GM12878 (cell line): Measurements from ENCODE around the gene DNAH1. TPM values are rescaled to one million over a fixed set of nuclear protein-coding genes. Genes with fewer than 3 reads are reported as not detected.

ENCODE experiments used
- CREM ChIP-seq: IDR thresholded peaks from 2 replicates; pipeline ENCODE4 v1.6.1; 2014; ENCODE audit warnings: antibody characterized with exemption, low read depth
- E2F4 ChIP-seq: IDR thresholded peaks from 2 replicates; pipeline ENCODE4 v1.6.1; 2012; ENCODE audit warnings: low read depth, low read length, improper control_type of control experiment
- E2F8 ChIP-seq: fragments of 450-650 bp; IDR thresholded peaks from 2 replicates; pipeline ENCODE4 v1.6.1; 2018; ENCODE audit warnings: mild to moderate bottlenecking, low read depth, moderate library complexity; ENCODE audit not compliant: partially characterized antibody
- GABPA ChIP-seq: IDR thresholded peaks from 2 replicates; pipeline ENCODE4 v1.6.1; 2014; ENCODE audit warnings: antibody characterized with exemption, low read depth, mild to moderate bottlenecking, inconsistent platforms
- HCFC1 ChIP-seq: fragments of 150-350 bp; IDR thresholded peaks from 2 replicates; pipeline ENCODE4 v1.6.1; 2014; ENCODE audit warnings: low read length
- KLF5 ChIP-seq: fragments of 450-650 bp; IDR thresholded peaks from 2 replicates; pipeline ENCODE4 v1.6.1; 2014; ENCODE audit warnings: mild to moderate bottlenecking; ENCODE audit not compliant: partially characterized antibody
- MEF2B ChIP-seq: fragments of 450-650 bp; IDR thresholded peaks from 2 replicates; pipeline ENCODE4 v1.6.1; 2018; ENCODE audit warnings: mild to moderate bottlenecking, moderate library complexity; ENCODE audit not compliant: partially characterized antibody, poor library complexity, severe bottlenecking
- PAX5 ChIP-seq: IDR thresholded peaks from 2 replicates; pipeline ENCODE4 v1.6.1; 2011; ENCODE audit warnings: low read depth, low read length, borderline replicate concordance
- PRDM15 ChIP-seq: fragments of 450-650 bp; formaldehyde crosslinking; IDR thresholded peaks from 2 replicates; pipeline ENCODE4 v1.4.0; 2020; ENCODE audit warnings: mild to moderate bottlenecking, moderate library complexity
- STAT1 ChIP-seq: fragments of 450-650 bp; conservative IDR thresholded peaks from 2 replicates; pipeline ENCODE4 v1.6.1; 2014; ENCODE audit warnings: antibody characterized with exemption, mild to moderate bottlenecking
- TCF12 ChIP-seq: IDR thresholded peaks from 2 replicates; pipeline ENCODE4 v1.6.1; 2011; ENCODE audit warnings: low read depth, mild to moderate bottlenecking, low read length
- TCF3 ChIP-seq: IDR thresholded peaks from 2 replicates; pipeline ENCODE4 v1.6.1; 2012; ENCODE audit warnings: low read depth, mild to moderate bottlenecking, low read length, borderline replicate concordance; ENCODE audit not compliant: insufficient read depth
- USF2 ChIP-seq: IDR thresholded peaks from 2 replicates; pipeline ENCODE4 v1.6.1; 2011; ENCODE audit warnings: low read depth, low read length, improper control_type of control experiment, borderline replicate concordance
- YBX1 ChIP-seq: fragments of 450-650 bp; IDR thresholded peaks from 2 replicates; pipeline ENCODE4 v1.6.1; 2016; ENCODE audit warnings: antibody characterized with exemption
- ZBTB40 ChIP-seq: fragments of 450-650 bp; IDR thresholded peaks from 2 replicates; pipeline ENCODE4 v1.6.1; 2016; ENCODE audit warnings: mild to moderate bottlenecking, moderate library complexity, borderline replicate concordance
- ZNF217 ChIP-seq: fragments of 450-650 bp; IDR thresholded peaks from 2 replicates; pipeline ENCODE4 v1.6.1; 2017; ENCODE audit warnings: antibody characterized with exemption, mild to moderate bottlenecking
- polyA plus RNA-seq, 11 experiments: library from polyadenylated mRNA; depleted of rRNA in 4 of 11; unstranded in 6 of 11; stranded (reverse) in 5 of 11; fragments of >200 nt; fragmentation: Nextera tagmentation in 4 of 11; fragmentation: Illumina TruSeq in 1 of 11; extraction: Ambion mirVana in 4 of 11; extraction: Trizol in 1 of 11; gene quantifications; 1 replicate in 1 of 11; 2 replicates in 10 of 11; pipeline versions ENCODE4 v1.2.1 to v1.2.3, GENCODE V29; 2011 to 2016; ENCODE audit warnings: inconsistent platforms in 2 of 11, missing spikeins in 2 of 11, low read depth in 1 of 11
- total RNA-seq, 4 experiments: library from RNA; depleted of rRNA in 3 of 4; stranded (reverse); fragments of >200 nt in 3 of 4; fragmentation: Illumina TruSeq in 1 of 4; extraction: Trizol in 1 of 4; gene quantifications; 2 replicates each; pipeline versions ENCODE4 v1.2.1 to v1.2.3, GENCODE V29; 2013 to 2021

The DNAH1 gene
- total and polyA plus RNA-seq, 10 of the 15 experiments (the other 5 are each of a cell fraction or from before 2014, with no cell fraction given) = 0.31 to 5.8 (median 2.7) TPM

GRCh38 chr3:52446631-52447511 is 130.8 kb downstream of the DNAH1 start (continued):
- TF ChIP-seq E2F8 (no peak), YBX1 (no peak), CREM (no peak), E2F4 (no peak), ZNF217 (no peak), STAT1 (no peak), PRDM15 (CRISPR knock-in tag) (no peak), MEF2B (no peak), TCF12 (no peak), ZBTB40 (no peak), PAX5 (no peak), GABPA (no peak), HCFC1 (no peak), USF2 (no peak), KLF5 (no peak), TCF3 (no peak)
